GM19397 (cell line): ENCODE data around the gene LIN37.
"Not testable (repeated sequence)": the region's sequence is repeated elsewhere in the genome, so short reads cannot be mapped to it uniquely, and the experiment has no call there.

Source experiments
- ATAC-seq: cut with Tn5 transposase; IDR thresholded peaks from one replicate; pipeline ENCODE4 v1.9.1; 2021; ENCODE audit warnings: mild to moderate bottlenecking, moderate library complexity; ENCODE audit not compliant: unreplicated experiment

The LIN37 gene

GRCh38 chr19:35772362-35772761, 24.0 kb downstream of the LIN37 start:
- ATAC-seq: not testable (repeated sequence)

GRCh38 chr19:35773020-35773806, 24.8 kb downstream of the LIN37 start:
- ATAC-seq: no peak

DNA sequence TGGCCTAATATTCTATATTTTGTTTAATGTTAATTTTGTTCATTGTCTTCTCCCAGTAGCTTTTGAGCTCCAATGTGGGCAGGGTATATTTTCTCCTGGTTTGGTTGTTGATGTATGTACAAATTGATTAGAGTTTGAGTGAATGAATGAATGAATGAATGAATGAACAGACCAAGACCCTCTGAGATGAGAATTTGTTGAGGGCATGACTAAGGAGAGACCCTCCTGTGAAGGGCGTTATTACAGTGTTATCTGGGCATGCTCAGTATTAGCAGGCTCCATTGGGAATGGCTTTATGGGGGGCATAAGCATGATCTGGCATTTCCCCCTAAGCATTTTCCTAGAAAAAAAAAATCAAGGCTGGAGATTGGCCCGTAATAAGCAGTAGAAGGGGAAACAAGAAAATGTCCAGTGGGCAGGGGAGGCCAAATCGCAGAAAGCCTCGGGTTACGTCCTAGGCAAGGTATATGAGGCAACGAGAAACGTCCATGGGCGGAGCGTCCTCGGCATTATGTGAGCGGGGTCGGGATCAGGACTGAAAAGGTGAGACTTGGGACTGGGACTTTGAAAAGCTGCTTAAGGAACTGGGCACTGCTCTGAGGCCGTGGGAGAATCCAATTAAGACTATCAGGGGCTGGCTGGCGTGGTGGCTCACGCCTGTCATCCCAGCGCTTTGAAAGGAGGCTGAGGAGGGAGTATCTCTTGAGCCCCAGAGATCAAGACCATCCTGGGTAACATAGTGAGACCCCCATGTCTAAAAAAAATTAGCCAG, 26.1 kb downstream of the LIN37 start:
- ATAC-seq: no peak

DNA sequence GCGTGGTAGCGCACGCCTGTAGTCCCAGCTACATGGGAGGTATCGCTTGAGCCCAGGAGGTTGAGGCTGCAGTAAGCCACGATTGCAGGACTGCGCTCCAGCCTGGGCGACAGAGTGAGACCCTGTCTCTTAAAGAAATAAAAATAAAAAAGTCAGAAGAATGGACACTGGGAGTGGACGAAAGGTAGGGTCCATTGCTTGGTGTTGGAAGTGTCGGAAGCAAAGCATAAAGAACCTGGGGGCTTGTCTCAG, 26.6 kb downstream of the LIN37 start:
- ATAC-seq: peak; percentile 9

DNA sequence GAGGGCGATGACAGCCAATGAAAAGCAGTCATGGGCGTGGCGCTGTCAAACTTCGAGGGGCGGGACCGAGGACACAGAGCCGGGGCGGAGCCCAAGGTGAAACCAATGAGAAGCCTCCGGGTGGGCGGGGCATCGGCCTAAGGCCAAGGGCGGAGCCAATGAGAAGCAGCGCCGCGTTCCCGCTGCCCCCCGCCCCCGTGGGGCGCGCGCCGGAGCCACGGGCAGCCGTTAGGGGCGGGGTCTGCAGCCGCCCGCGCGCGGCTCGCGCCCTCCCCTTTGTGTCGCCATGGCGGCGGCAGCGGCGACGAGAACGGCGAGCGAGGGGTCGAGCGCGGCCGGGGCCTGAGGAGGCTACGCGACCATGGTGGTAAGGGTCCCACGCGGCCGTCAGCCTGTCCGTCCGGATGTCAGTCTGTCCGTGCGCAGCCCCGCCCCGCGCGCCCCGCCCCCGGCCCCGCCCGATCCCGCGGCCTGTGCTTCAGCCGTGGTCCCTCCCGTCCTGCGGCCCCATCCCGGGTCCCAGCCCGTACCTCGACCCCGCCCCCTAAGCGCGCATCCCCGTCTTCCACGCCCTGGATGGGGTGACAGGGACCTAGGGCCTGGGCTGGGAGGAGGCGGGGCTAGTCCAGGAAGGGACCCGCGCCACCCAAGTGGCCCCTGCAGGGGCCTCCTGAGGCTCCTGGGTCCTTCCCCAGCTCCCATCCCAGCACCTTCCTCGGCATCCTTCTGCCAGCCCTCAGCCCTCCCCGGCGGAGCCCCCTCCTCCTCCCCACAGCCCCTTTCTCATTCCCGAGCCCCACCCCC, 27.1 kb downstream of the LIN37 start, which contains the start of gene ARHGAP33:
Gene ARHGAP33 (plus strand): TSS at position 267 of the 804 bp plus-strand sequence. CDS start 95 bp downstream, at position 362.
- ATAC-seq: peak; percentile 93

DNA sequence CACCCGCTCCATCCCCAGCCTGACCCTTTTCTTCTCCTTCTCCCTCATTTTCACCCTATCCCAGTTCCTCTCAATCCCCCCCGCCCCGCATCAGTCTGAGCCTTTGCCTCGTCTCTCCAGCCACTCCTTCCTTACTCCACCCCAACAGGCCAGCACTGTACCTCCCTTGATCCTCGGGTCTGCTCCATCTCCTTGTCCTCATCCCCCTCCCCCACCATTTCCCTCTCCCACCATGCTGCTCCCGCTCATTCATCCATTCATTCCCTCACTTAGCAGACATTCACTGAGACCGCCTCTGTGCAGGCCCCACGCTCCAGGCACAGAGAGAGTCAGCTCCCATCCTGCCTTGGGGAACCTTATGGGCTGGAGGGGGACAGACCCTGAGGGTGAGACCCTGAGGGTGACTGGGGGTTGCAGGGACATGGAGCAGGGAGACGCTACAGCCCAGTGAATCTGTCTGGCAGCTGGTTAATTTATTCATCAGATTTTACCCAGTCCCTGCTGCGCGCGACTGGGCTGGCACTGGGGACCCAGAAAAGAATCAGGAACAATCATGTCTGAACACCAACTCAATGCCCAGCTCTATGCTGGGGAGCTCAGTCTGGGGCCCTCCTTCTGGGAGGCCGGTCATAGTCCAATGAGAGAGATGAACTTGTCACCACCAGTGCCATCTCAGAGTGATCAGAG, 27.9 kb downstream of the LIN37 start:
- no peak for ATAC-seq

- no peak for ATAC-seq
These were observed 28.9 kb downstream of the LIN37 start for GRCh38 chr19:35777086-35777841.

DNA sequence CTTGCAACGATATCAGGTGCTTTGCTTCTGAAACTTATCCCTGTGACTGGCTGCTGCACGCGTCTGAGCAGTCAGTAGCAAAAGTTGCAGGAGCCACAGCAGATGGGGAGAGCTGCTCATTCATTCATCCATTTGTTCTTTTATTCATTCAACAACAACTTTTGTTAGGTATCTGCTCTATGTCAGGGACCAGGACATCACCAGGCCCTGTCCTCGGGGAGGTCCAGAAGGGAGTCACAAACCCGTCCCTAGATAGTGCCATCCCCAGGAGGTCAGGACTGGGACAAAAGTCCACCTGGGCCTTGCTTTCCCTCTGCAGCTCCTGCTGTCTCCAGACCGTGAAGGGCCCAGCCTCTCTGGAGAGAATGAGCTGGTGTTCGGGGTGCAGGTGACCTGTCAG, 29.6 kb downstream of the LIN37 start:
- ATAC-seq: no peak

GRCh38 chr19:35779033-35779432, 30.7 kb downstream of the LIN37 start:
- no peak for ATAC-seq

DNA sequence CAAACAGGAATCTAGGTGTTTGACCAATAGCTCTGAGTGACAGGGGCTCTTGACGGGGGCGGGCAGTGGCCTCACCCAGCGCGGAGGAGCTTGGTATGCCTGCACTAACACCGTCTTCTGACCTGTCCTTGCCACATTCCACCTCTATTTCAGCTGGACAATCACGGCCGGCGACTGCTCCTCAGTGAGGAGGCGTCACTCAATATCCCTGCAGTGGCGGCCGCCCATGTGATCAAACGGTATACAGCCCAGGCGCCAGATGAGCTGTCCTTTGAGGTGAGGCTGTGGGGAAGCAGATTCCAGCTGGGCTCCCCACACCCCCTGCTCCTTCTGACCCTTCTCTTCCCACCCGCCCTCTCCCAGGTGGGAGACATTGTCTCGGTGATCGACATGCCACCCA, 31.7 kb downstream of the LIN37 start:
- no peak for ATAC-seq

DNA sequence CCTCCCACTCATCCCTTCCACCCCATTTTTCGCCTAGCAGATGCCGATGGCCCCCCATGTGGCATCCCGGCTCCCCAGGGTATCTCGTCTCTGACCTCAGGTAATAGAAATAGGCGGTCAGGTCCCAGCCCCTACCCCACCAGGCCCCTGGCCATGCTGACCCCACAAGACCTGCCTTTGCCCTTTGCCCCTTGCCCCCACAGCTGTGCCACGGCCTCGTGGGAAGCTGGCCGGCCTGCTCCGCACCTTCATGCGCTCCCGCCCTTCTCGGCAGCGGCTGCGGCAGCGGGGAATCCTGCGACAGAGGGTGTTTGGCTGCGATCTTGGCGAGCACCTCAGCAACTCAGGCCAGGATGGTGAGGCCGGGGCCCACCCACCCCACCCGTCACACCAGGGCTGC, 32.3 kb downstream of the LIN37 start:
- ATAC-seq: no peak

DNA sequence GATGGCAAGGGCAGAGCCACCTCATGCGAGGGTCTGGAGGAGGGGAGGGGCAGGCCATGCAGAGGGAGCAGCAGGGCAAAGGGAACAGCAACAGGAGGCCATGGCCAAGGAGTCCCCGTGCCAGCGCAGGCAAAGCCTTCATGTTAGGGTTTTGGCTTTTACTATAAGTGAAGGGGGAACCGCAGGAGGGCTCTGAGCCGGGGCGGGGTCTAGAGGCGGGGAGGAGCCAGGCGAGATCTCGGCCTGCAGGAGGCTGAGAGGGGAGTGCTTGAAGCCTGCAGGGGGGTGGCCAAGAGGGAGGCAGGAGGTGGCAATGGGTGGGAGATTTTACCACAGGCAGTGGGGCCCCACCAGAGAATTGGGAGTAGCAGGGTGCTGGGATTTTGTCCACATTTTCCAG, 33.3 kb downstream of the LIN37 start:
- no peak for ATAC-seq

DNA sequence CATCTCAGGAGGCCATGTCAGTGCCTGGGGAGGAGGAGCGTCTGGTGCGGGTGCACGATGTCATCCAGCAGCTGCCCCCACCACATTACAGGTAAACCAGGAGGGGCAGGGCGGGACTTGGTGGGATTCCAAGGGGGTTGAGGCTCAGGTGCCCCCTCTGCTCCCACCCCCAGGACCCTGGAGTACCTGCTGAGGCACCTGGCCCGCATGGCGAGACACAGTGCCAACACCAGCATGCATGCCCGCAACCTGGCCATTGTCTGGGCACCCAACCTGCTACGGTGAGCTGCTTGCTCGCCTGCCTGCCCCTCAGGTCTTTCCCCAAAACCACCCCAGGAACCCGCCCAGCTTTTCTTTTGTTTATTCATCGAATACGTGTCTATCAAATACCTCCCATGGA, 34.2 kb downstream of the LIN37 start:
- no peak for ATAC-seq

GRCh38 chr19:35783469-35784434, 35.4 kb downstream of the LIN37 start:
- no peak for ATAC-seq

- ATAC-seq: no peak
These were observed 36.3 kb downstream of the LIN37 start for GRCh38 chr19:35784503-35785338.

- no peak for ATAC-seq
These were observed 36.9 kb downstream of the LIN37 start for GRCh38 chr19:35785339-35785627.

- no peak for ATAC-seq
These were observed 38.2 kb downstream of the LIN37 start for GRCh38 chr19:35786299-35787160.
